ENCODE measurements around the gene NUP50.

NUP50 gene

DNA sequence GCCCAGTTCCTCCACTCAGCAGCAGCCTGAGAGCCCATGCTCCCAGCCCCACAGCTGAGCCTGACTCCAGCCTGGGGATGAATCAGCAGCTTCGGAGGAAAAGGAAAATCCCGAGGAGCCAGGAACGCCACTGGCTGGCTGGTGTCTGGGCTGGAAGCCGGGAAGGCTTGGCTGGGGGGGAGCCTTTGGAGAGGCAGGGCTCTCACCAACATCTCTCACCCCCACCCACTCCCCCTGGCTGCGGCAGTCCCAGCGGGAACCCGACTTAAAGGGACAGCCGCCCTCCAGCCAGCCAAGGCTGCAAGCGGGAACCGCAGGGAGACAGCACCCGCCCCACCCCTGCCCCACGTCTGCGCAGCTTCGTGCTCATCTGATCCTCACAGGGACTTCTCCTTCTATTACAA lies 48.6 kb downstream of the NUP50 start:
- Histone ChIP-seq H3K4me2 (ENCODE audit: low read length) (peak overlapping the region; percentile 87), H3K9me3 (replicated peaks; ENCODE audit: low read length) (no peaks in the 10 kb centered on the region), H3K27me3 (ENCODE audit: control insufficient read depth, insufficient read depth, low read length) (no peaks in the 10 kb centered on the region), H3K36me3 (ENCODE audit: insufficient read depth, low read length) (peaks cover 4% of the 10 kb centered on the region), H3K4me3 (ENCODE audit: low read length) (peak overlapping the region; percentile 61), H3K9ac (ENCODE audit: low read depth, low read length) (peak overlapping the region; percentile 65), H3K4me1 (ENCODE audit: control insufficient read depth, insufficient read depth, low read length) (peaks cover 53% of the 10 kb centered on the region)

DNA sequence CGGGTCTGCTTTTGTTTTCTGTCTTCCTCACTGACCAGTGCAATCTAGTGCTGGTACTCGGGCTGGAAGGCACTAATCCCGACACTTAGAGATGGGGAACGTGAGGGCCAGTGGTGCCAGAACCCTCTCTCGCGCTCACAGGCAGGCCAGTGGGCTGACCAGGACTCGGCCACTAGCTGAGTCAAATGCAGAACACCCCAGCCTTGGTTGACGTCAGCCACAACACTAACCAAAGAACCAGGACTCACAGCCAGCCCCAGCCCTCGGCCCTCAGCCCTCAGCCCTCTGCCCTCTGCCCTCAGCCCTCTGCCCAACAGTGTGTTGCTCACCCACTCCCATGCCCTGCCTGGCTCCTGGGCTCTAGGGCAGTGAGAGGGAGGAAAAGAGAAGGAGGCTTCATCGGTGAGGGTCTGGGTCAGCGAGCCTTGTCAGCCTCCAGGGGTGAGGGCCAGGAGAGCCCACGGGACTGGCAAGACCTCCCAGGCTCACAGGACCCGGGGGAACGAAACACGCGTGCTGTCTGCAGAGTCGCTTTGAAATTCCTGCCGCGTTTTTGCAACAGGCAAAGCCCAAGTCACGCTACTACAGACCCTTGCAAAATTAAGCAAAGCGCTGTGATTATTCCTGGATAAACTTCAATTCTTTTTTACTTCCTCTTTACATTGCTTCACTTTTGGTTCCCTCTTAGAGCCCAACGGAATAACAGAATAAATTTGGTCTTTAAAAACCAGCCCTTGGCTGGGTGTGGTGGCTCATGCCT lies 49.4 kb downstream of the NUP50 start:
- peak overlapping the region; percentile 65 for H3K9ac ChIP-seq (ENCODE audit: low read depth, low read length)
- H3K4me3 ChIP-seq (ENCODE audit: low read length) = peak overlapping the region; percentile 61
- peak overlapping the region; percentile 87 for H3K4me2 ChIP-seq (ENCODE audit: low read length)
- peaks cover 48% of the 10 kb centered on the region for H3K4me1 ChIP-seq (ENCODE audit: control insufficient read depth, insufficient read depth, low read length)
- H3K27me3 ChIP-seq (ENCODE audit: control insufficient read depth, insufficient read depth, low read length) = no peaks in the 10 kb centered on the region
- no peaks in the 10 kb centered on the region for H3K9me3 ChIP-seq (replicated peaks; ENCODE audit: low read length)
- H3K36me3 ChIP-seq (ENCODE audit: insufficient read depth, low read length) = peaks cover 4% of the 10 kb centered on the region

DNA sequence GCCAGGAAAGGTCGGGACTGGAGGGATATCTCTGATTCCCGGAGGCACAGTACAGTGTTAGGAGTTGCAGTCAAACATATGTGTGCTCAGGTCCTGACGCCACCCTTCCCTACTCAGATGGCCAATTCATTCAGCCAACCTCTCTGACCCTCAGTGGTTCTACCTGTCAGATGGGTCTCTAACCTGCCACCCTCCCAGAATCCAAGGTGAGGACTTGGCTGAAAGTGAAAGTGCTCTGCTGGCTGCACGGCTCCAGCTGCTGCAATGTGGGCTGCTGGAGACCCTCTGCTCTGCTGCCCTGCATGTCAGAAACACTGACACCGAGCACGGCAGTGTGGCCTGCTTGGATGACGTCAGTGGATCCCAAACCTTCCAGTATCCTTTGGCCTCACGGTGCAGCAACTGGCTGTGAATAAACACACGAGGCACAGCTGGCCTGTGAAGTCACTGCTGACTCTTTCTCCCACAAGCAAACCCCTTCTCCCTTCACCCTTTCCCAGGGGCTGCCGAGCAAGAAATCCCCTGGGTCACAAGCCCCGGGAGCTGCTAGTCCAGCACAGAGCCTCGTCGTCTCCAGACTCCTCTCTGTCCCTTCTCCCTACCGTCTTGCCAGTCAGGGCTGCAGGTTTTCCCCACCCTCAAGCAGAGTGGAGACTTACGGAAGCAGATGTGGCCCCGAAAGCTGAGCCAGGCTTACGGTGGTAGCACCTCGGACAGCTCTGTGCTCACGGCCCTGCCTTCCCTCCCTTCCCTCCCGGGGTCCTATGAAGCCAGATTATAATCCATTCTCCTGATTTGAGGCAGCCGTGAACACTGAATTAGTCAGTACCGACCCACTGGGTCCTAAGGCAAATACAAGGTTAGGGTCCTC lies 52.6 kb downstream of the NUP50 start:
- H3K4me1 ChIP-seq (ENCODE audit: control insufficient read depth, insufficient read depth, low read length) = peaks cover 28% of the 10 kb centered on the region

DNA sequence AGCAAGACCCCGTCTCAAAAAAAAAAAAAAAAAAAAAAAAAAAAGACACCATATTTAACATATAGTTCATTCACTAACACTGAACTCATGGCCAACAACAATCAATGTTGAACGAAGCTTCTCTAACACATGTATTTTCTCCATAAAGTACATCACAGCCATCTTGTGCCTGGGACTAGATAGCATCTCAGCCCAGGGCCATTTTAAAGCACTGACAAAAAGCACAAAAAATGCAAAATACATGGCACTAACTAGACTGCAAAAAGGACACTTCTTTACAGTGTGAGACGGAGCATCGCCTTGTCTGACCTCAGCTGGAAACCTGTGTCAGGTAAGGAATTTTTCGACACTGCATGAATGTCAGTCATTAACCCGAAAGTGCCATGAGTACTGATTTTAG lies 53.6 kb downstream of the NUP50 start:
- H3K4me1 ChIP-seq (ENCODE audit: control insufficient read depth, insufficient read depth, low read length) = peaks cover 19% of the 10 kb centered on the region
- no peak overlapping the region for H3K4me2 ChIP-seq (ENCODE audit: low read length)
- H3K9ac ChIP-seq (ENCODE audit: low read depth, low read length) = no peak overlapping the region
- no peaks in the 10 kb centered on the region for H3K27me3 ChIP-seq (ENCODE audit: control insufficient read depth, insufficient read depth, low read length)
- no peak overlapping the region for H3K4me3 ChIP-seq (ENCODE audit: low read length)
- H3K9me3 ChIP-seq (replicated peaks; ENCODE audit: low read length) = no peaks in the 10 kb centered on the region
- H3K36me3 ChIP-seq (ENCODE audit: insufficient read depth, low read length) = no peaks in the 10 kb centered on the region

More for the DNA sequence above, 52.6 kb downstream of the NUP50 start:
- H3K27me3 ChIP-seq (ENCODE audit: control insufficient read depth, insufficient read depth, low read length) = no peaks in the 10 kb centered on the region
- H3K4me3 ChIP-seq (ENCODE audit: low read length) = peak overlapping the region; percentile 1
- H3K9ac ChIP-seq (ENCODE audit: low read depth, low read length) = no peak overlapping the region
- no peaks in the 10 kb centered on the region for H3K36me3 ChIP-seq (ENCODE audit: insufficient read depth, low read length)
- no peaks in the 10 kb centered on the region for H3K9me3 ChIP-seq (replicated peaks; ENCODE audit: low read length)
- peak overlapping the region; percentile 68 for H3K4me2 ChIP-seq (ENCODE audit: low read length)

DNA sequence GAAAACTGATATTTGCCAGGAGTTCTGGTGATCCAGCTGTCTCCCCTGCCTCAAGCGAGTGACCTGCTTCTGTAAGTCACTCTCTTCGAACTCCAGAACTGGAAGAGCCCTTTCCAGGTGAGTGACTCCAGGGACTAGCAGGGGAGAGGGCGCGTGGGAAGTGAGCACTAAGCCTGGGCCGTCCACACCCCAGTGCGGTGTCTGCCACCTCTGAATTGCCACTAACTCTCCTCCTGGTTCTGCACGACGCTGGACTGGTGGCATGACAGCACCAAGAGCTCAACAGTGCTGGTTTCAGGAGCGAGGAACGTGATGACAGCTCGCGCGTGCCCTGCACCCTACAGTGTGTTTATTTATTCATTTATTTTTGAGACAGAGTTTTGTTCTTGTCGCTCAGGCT lies 54.1 kb downstream of the NUP50 start:
- Histone ChIP-seq H3K4me2 (ENCODE audit: low read length) (no peak overlapping the region), H3K36me3 (ENCODE audit: insufficient read depth, low read length) (no peaks in the 10 kb centered on the region), H3K9me3 (replicated peaks; ENCODE audit: low read length) (no peaks in the 10 kb centered on the region), H3K4me1 (ENCODE audit: control insufficient read depth, insufficient read depth, low read length) (peaks cover 14% of the 10 kb centered on the region), H3K4me3 (ENCODE audit: low read length) (no peak overlapping the region), H3K27me3 (ENCODE audit: control insufficient read depth, insufficient read depth, low read length) (no peaks in the 10 kb centered on the region), H3K9ac (ENCODE audit: low read depth, low read length) (no peak overlapping the region)

DNA sequence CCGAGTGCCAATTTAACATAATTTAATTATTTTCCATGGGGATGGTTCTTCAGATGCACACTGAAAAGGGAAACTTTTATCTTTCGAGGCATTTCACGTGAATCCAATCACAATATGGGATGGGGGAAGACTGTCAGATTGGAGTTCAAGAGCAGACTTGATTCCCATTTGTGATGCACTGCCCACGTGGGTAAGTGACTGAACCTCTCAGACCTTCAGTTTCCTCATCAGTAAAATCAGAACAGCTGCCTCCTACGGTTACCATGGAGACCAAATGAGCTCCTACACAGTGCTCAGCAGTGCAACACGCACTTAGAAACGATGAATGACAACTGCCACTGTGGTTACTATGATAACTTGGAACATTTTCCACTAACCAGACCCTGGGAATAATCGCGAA lies 55.3 kb downstream of the NUP50 start:
- H3K9ac ChIP-seq (ENCODE audit: low read depth, low read length) = no peak overlapping the region
- H3K4me3 ChIP-seq (ENCODE audit: low read length) = no peak overlapping the region
- H3K4me1 ChIP-seq (ENCODE audit: control insufficient read depth, insufficient read depth, low read length) = peaks cover 7% of the 10 kb centered on the region
- H3K4me2 ChIP-seq (ENCODE audit: low read length) = no peak overlapping the region
- H3K9me3 ChIP-seq (replicated peaks; ENCODE audit: low read length) = no peaks in the 10 kb centered on the region
- H3K36me3 ChIP-seq (ENCODE audit: insufficient read depth, low read length) = no peaks in the 10 kb centered on the region
- no peaks in the 10 kb centered on the region for H3K27me3 ChIP-seq (ENCODE audit: control insufficient read depth, insufficient read depth, low read length)

DNA sequence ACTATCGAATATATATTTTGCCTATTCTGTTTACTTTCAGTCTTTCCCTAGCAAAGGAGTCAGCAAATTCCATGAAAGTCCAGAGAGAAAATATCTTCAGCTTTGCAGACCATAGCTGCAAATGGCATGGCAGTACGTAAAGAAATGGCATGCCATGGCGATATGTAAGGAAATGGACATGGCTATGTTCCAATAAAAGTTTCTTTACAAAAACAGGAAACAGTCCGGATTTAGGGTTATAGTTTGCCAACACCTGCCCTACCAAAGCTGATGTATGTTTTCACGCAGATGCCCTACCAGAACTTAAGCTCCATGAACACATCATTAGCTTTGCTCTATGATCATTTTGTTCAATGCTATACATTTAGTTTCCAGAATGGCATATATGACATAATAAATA lies 57.5 kb downstream of the NUP50 start:
- Histone ChIP-seq H3K4me2 (ENCODE audit: low read length) (no peak overlapping the region), H3K27me3 (ENCODE audit: control insufficient read depth, insufficient read depth, low read length) (no peaks in the 10 kb centered on the region), H3K4me1 (ENCODE audit: control insufficient read depth, insufficient read depth, low read length) (peaks cover 12% of the 10 kb centered on the region), H3K9ac (ENCODE audit: low read depth, low read length) (no peak overlapping the region), H3K4me3 (ENCODE audit: low read length) (no peak overlapping the region), H3K9me3 (replicated peaks; ENCODE audit: low read length) (no peaks in the 10 kb centered on the region), H3K36me3 (ENCODE audit: insufficient read depth, low read length) (no peaks in the 10 kb centered on the region)

DNA sequence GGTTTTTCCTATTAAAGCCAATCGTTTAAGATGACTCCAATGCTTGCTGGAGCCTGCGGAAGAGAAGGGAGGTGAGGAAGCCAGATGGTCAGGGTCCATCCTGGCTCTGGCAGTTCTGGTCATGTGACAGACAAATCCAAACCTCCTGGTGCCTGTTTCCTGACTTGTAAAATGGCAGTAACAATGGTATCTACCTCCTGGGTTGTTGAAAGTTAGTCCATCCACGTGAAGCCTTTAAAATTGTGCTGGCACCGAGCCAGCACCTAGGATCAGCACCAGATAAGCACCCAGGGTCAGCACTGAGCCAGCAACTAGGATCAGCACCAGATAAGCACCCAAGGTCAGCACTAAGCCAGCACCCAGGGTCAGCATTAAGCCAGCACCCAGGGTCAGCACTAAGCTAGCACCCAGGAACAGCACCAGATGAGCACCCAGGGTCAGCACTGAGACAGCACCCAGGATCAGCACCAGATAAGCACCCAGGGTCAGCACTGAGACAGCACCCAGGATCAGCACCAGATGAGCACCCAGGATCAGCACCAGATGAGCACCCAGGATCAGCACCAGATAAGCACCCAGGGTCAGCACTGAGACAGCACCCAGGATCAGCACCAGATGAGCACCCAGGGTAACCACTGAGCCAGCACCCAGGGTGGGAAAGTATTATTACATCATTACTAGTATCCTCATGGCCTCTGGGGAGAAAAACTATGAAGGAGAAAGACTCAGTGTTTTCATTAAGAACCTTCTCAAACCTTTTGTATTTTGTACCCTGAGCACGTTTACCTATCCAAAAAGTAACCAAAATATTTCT lies 59.8 kb downstream of the NUP50 start:
- H3K9me3 ChIP-seq (replicated peaks; ENCODE audit: low read length) = no peaks in the 10 kb centered on the region
- H3K4me3 ChIP-seq (ENCODE audit: low read length) = no peak overlapping the region
- no peaks in the 10 kb centered on the region for H3K27me3 ChIP-seq (ENCODE audit: control insufficient read depth, insufficient read depth, low read length)
- no peak overlapping the region for H3K9ac ChIP-seq (ENCODE audit: low read depth, low read length)
- H3K4me2 ChIP-seq (ENCODE audit: low read length) = no peak overlapping the region
- no peaks in the 10 kb centered on the region for H3K36me3 ChIP-seq (ENCODE audit: insufficient read depth, low read length)
- H3K4me1 ChIP-seq (ENCODE audit: control insufficient read depth, insufficient read depth, low read length) = peaks cover 18% of the 10 kb centered on the region

DNA sequence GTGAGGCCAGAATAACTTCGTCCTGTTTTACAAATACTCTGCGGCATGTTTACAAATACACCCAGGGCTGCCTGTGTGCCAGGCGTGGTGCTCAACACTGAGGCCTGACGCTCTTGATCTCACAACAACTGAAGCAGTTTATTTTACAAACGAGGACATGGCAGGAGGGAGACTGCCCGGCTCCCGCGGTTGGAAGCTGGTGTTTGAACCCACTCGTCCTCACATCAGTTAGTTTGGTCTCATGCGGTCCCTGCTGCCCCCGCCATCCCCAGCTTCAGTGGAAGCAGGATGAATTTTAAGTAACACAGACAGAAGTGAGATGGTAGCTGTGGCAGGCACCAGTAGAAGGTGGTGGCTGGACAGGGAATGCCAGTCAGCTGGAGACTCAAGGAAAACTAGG lies 60.6 kb downstream of the NUP50 start:
- H3K9me3 ChIP-seq (replicated peaks; ENCODE audit: low read length) = no peaks in the 10 kb centered on the region
- H3K4me2 ChIP-seq (ENCODE audit: low read length) = no peak overlapping the region
- peaks cover 18% of the 10 kb centered on the region for H3K4me1 ChIP-seq (ENCODE audit: control insufficient read depth, insufficient read depth, low read length)
- no peak overlapping the region for H3K4me3 ChIP-seq (ENCODE audit: low read length)
- no peaks in the 10 kb centered on the region for H3K27me3 ChIP-seq (ENCODE audit: control insufficient read depth, insufficient read depth, low read length)
- no peak overlapping the region for H3K9ac ChIP-seq (ENCODE audit: low read depth, low read length)
- no peaks in the 10 kb centered on the region for H3K36me3 ChIP-seq (ENCODE audit: insufficient read depth, low read length)

DNA sequence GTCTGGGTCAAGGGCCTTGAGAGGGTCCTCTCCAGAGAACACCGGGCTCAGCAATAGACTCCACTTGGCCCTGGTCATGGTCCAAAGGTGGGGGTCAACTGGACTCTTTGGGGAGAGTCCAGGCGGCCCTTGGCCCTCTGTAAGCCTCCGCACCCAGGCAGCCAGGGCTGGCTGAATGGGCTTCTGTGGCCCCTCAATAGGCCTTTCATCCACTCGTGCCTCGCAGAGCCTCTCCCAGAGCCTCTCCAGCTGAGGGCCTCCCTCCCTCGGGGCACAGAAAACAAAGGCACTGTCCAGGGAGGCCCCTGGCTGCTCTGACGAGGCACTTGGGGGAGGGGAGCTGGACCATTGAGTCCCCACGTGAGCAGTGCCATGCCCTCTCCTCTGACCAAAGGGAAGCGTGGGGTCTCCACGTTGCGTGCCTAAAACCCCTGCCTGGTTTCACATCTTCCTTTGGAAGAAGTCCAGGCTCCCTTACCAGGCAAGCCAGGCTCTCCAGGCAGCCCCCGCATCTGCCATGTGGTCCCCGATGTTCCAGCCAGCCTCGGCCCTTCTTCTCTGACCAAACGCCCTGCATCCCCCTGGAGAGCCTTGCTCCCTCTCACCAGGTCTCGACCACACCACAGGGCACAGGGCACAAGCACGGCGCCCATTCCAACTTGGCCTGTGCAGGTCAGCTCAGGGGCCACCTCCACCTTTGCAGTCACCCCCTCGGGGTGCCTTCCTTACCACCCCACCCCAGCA lies 61.4 kb downstream of the NUP50 start:
- Histone ChIP-seq H3K9me3 (replicated peaks; ENCODE audit: low read length) (no peaks in the 10 kb centered on the region), H3K4me1 (ENCODE audit: control insufficient read depth, insufficient read depth, low read length) (peaks cover 18% of the 10 kb centered on the region), H3K27me3 (ENCODE audit: control insufficient read depth, insufficient read depth, low read length) (no peaks in the 10 kb centered on the region), H3K9ac (ENCODE audit: low read depth, low read length) (no peak overlapping the region), H3K36me3 (ENCODE audit: insufficient read depth, low read length) (no peaks in the 10 kb centered on the region), H3K4me3 (ENCODE audit: low read length) (no peak overlapping the region), H3K4me2 (ENCODE audit: low read length) (no peak overlapping the region)
